Karpas-422 (cell line): ENCODE measurements around the gene SLC35A4. TPM values are rescaled to one million over a fixed set of nuclear protein-coding genes. Genes with fewer than 3 reads are reported as not detected.

ENCODE experiments used
- DNase-seq: peaks from one replicate; pipeline ENCODE4 v3.0.0-alpha.2; 2015
- H2AFZ ChIP-seq: fragments of 200-600 bp; sonication (generic); 2 replicates; pipeline ENCODE4 v1.6.1; 2014; ENCODE audit warnings: antibody characterized with exemption, low read length, mixed read lengths
- H3K27ac ChIP-seq: fragments of 200-600 bp; sonication (generic); 2 replicates; pipeline ENCODE4 v1.5.1; 2014; ENCODE audit warnings: mild to moderate bottlenecking, low read length, moderate library complexity
- H3K27me3 ChIP-seq: fragments of 200-600 bp; sonication (generic); 2 replicates; pipeline ENCODE4 v1.6.1; 2014; ENCODE audit warnings: low read length, mixed read lengths
- H3K36me3 ChIP-seq: fragments of 200-600 bp; sonication (generic); 2 replicates; pipeline ENCODE4 v1.6.1; 2014; ENCODE audit warnings: low read length, mixed read lengths; ENCODE audit not compliant: insufficient read depth
- H3K4me1 ChIP-seq: fragments of 200-600 bp; sonication (generic); 2 replicates; pipeline ENCODE4 v1.6.1; 2014; ENCODE audit warnings: mild to moderate bottlenecking, low read length, mixed read lengths
- H3K4me2 ChIP-seq: fragments of 200-600 bp; sonication (generic); 2 replicates; pipeline ENCODE4 v1.6.1; 2014; ENCODE audit warnings: low read length, low read depth, mild to moderate bottlenecking; ENCODE audit not compliant: poor library complexity, severe bottlenecking
- H3K4me3 ChIP-seq: fragments of 200-600 bp; sonication (generic); 2 replicates; pipeline ENCODE4 v1.5.1; 2014; ENCODE audit warnings: mild to moderate bottlenecking, antibody characterized with exemption, low read length, mixed read lengths
- H3K79me2 ChIP-seq: fragments of 200-600 bp; sonication (generic); 2 replicates; pipeline ENCODE4 v1.6.1; 2014; ENCODE audit warnings: mild to moderate bottlenecking, low read length, mixed read lengths
- H3K9ac ChIP-seq: fragments of 200-600 bp; sonication (generic); 2 replicates; pipeline ENCODE4 v1.6.0; 2014; ENCODE audit warnings: low read length
- H3K9me2 ChIP-seq: fragments of 200-600 bp; sonication (generic), shearing (Covaris generic); replicated peaks from 2 replicates; pipeline ENCODE4 v1.6.0; 2014; ENCODE audit warnings: mild to moderate bottlenecking, low read length, moderate library complexity; ENCODE audit not compliant: insufficient read depth
- H3K9me3 ChIP-seq: fragments of 300-700, 200-600 bp; sonication (generic); 2 replicates; pipeline ENCODE4 v1.6.1; 2014; ENCODE audit warnings: low read length, mixed read lengths
- H4K20me1 ChIP-seq: fragments of 200-600 bp; sonication (generic); 2 replicates; pipeline ENCODE4 v1.6.1; 2014; ENCODE audit warnings: mild to moderate bottlenecking, antibody characterized with exemption, low read length, low read depth; ENCODE audit not compliant: insufficient read depth
- small RNA-seq: library from RNA; depleted of rRNA; stranded (forward); fragments of <200 nt; gene quantifications from one replicate; pipeline ENCODE3, GENCODE V24; 2014
- total RNA-seq: library from RNA; depleted of rRNA; stranded (reverse); fragments of >200 nt; shearing (Covaris generic); gene quantifications from 2 replicates; pipeline ENCODE4 v1.2.3, GENCODE V29; 2014; ENCODE audit warnings: low replicate concordance; rRNA removed

SLC35A4 gene
- total RNA-seq, 1 experiment from 2014 or later: 33.5 TPM

DNA sequence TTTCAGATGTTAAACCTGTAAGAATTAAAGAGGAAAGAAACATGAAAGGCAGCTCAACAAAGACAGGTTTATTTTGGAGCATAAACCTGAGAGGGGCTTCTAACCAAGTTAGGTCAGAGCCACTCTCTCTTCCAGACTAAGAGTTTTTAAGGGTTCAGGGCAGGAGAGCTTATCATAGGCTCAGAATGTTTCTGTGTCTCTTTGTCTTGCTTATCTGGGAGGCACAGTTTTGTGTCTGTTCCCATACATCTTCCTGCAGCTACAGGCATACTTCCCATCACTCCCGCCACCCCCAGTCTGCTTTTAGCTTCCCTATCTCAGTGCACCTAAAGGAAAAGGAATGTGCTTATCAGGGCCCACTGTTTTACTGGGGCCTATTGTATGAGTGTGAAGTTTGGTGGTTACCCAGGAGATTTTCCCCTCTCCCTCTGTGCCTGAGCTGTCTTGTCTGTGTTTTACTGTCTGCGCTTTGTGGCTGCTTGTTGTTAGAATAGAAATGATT lies 46.4 kb downstream of the SLC35A4 start:
- H3K9me3 ChIP-seq: no peaks in the 10 kb centered on the region
- no peak overlapping the region for H3K9ac ChIP-seq
- no peak overlapping the region for H3K4me3 ChIP-seq
- no peaks in the 10 kb centered on the region for H3K9me2 ChIP-seq
- no peaks in the 10 kb centered on the region for H3K36me3 ChIP-seq
- no peak overlapping the region for H3K4me2 ChIP-seq
- H2AFZ ChIP-seq: no peak overlapping the region
- H3K4me1 ChIP-seq: no peaks in the 10 kb centered on the region
- no peaks in the 10 kb centered on the region for H4K20me1 ChIP-seq
- no peak for DNase-seq
- no peak overlapping the region for H3K27ac ChIP-seq
- H3K27me3 ChIP-seq: no peaks in the 10 kb centered on the region
- H3K79me2 ChIP-seq: no peaks in the 10 kb centered on the region

Small RNAs within 50 kb of the gene (small RNA-seq; reads per million reads assigned to genes)
- gene RF00279: 0.36 reads per million
- not detected for gene RF00443

Other genes with a start within 250 kb of the SLC35A4 start
- 1.3 and 1.8 TPM in 2 replicates for gene HBEGF, start 218.2 kb upstream of the SLC35A4 start, total RNA-seq
- not detected in 2 replicates for gene SLC4A9, start 204.6 kb upstream of the SLC35A4 start, total RNA-seq
- gene ANKHD1, start 163.0 kb upstream of the SLC35A4 start, total RNA-seq: 110 and 119 TPM in 2 replicates
- gene EIF4EBP3, start 17.2 kb upstream of the SLC35A4 start, total RNA-seq: 7.3 and 12.2 TPM in 2 replicates
- gene SRA1, start 7.4 kb upstream of the SLC35A4 start, total RNA-seq: 27.1 and 45.7 TPM in 2 replicates
- gene APBB3, start 230 bp upstream of the SLC35A4 start, total RNA-seq: 33.2 and 42.2 TPM in 2 replicates
- gene CD14, start 68.3 kb downstream of the SLC35A4 start, total RNA-seq: not detected in 2 replicates
- 23.8 and 29.9 TPM in 2 replicates for gene TMCO6, start 74.6 kb downstream of the SLC35A4 start, total RNA-seq
- gene NDUFA2, start 82.8 kb downstream of the SLC35A4 start, total RNA-seq: 126 and 131 TPM in 2 replicates
- 101 and 106 TPM in 2 replicates for gene IK, start 83.0 kb downstream of the SLC35A4 start, total RNA-seq
- 15.9 and 21.5 TPM in 2 replicates for gene WDR55, start 100.1 kb downstream of the SLC35A4 start, total RNA-seq
- gene DND1, start 108.7 kb downstream of the SLC35A4 start, total RNA-seq: 0.71 and 2.0 TPM in 2 replicates
- 29.9 and 61.0 TPM in 2 replicates for gene HARS1, start 126.5 kb downstream of the SLC35A4 start, total RNA-seq
- 18.1 and 18.3 TPM in 2 replicates for gene HARS2, start 126.6 kb downstream of the SLC35A4 start, total RNA-seq
- gene ZMAT2, start 135.6 kb downstream of the SLC35A4 start, total RNA-seq: 18.1 and 20.6 TPM in 2 replicates
- gene PCDHA1, start 221.3 kb downstream of the SLC35A4 start, total RNA-seq: not detected in 2 replicates
- not detected in 2 replicates for gene PCDHA2, start 230.0 kb downstream of the SLC35A4 start, total RNA-seq
- not detected in 2 replicates for gene PCDHA3, start 236.2 kb downstream of the SLC35A4 start, total RNA-seq
- not detected in 2 replicates for gene PCDHA4, start 242.2 kb downstream of the SLC35A4 start, total RNA-seq